ENCODE results near the gene SOX12.

The SOX12 gene

GRCh38 chr20:297098-297924, 28.0 kb upstream of the SOX12 start, which contains the start of gene ZCCHC3:
Gene ZCCHC3, plus strand, starts transcription at chr20:297570. Its CDS starts 17 bp downstream, at chr20:297587.
- peak within 1 kb of the TSS; percentile 100 for H3K4me3 Mint-ChIP-seq
- H3K36me3 Mint-ChIP-seq, result peaks cover 6% of the 10 kb centered on the region
- no peaks in the 10 kb centered on the region for H3K9me3 Mint-ChIP-seq (ENCODE audit: low read depth)
- H3K4me1 Mint-ChIP-seq (ENCODE audit: low read depth), result peaks cover 36% of the 10 kb centered on the region
- no peaks in the 10 kb centered on the region for H3K27me3 Mint-ChIP-seq
- H3K27ac Mint-ChIP-seq, result peak within 1 kb of the TSS; percentile 99

- Mint-ChIP-seq H3K27me3 (no peaks in the 10 kb centered on the region), H3K27ac (peak overlapping the region; percentile 99), H3K4me3 (peak overlapping the region; percentile 100), H3K9me3 (ENCODE audit: low read depth) (no peaks in the 10 kb centered on the region), H3K4me1 (ENCODE audit: low read depth) (peaks cover 37% of the 10 kb centered on the region), H3K36me3 (peaks cover 6% of the 10 kb centered on the region)
These were observed 27.2 kb upstream of the SOX12 start for GRCh38 chr20:297925-298775.

- Mint-ChIP-seq H3K9me3 (ENCODE audit: low read depth) (no peaks in the 10 kb centered on the region), H3K27ac (peak overlapping the region; percentile 99)
These were observed 26.5 kb upstream of the SOX12 start for GRCh38 chr20:298776-299391.

GRCh38 chr20:300345-300990, 24.9 kb upstream of the SOX12 start:
- Mint-ChIP-seq H3K27ac (peak overlapping the region; percentile 86), H3K36me3 (peaks cover 6% of the 10 kb centered on the region)

More at GRCh38 chr20:298776-299391, 26.5 kb upstream of the SOX12 start:
- Mint-ChIP-seq H3K36me3 (peaks cover 6% of the 10 kb centered on the region), H3K27me3 (no peaks in the 10 kb centered on the region), H3K4me1 (ENCODE audit: low read depth) (peaks cover 37% of the 10 kb centered on the region), H3K4me3 (peak overlapping the region; percentile 100)

GRCh38 chr20:301886-302848, 23.2 kb upstream of the SOX12 start:
- H3K4me3 Mint-ChIP-seq, result peak overlapping the region; percentile 14
- no peaks in the 10 kb centered on the region for H3K9me3 Mint-ChIP-seq (ENCODE audit: low read depth)
- H3K4me1 Mint-ChIP-seq (ENCODE audit: low read depth), result peaks cover 28% of the 10 kb centered on the region
- H3K27me3 Mint-ChIP-seq, result no peaks in the 10 kb centered on the region
- H3K27ac Mint-ChIP-seq, result peak overlapping the region; percentile 55
- H3K36me3 Mint-ChIP-seq, result peaks cover 6% of the 10 kb centered on the region

More at GRCh38 chr20:300345-300990, 24.9 kb upstream of the SOX12 start:
- Mint-ChIP-seq H3K4me1 (ENCODE audit: low read depth) (peaks cover 37% of the 10 kb centered on the region), H3K4me3 (peak overlapping the region; percentile 100), H3K27me3 (no peaks in the 10 kb centered on the region), H3K9me3 (ENCODE audit: low read depth) (no peaks in the 10 kb centered on the region)

DNA sequence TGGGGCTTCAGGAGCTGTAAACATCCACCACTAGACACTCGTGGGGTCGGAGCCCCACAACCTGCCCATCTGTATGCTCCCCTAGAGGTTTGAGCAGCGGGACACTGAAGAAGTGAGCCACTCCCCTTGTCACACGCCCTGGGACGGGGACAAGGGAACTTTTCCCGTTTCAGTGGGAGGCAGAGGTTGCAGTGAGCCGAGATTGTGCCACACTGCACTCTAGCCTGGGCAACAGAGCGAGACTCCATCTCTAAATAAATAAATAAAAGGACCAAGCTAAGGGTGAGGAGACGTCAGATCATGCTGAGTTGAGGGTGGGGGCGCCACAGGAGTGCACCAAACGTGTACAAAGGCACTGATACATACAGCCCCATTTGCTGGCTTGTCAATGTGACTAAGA, 19.6 kb upstream of the SOX12 start:
- Mint-ChIP-seq H3K27ac (no peak overlapping the region), H3K9me3 (ENCODE audit: low read depth) (no peaks in the 10 kb centered on the region), H3K4me1 (ENCODE audit: low read depth) (peaks cover 26% of the 10 kb centered on the region), H3K36me3 (no peaks in the 10 kb centered on the region), H3K27me3 (no peaks in the 10 kb centered on the region), H3K4me3 (no peak overlapping the region)

- Mint-ChIP-seq H3K9me3 (ENCODE audit: low read depth) (no peaks in the 10 kb centered on the region), H3K4me3 (no peak overlapping the region), H3K4me1 (ENCODE audit: low read depth) (peaks cover 15% of the 10 kb centered on the region), H3K36me3 (no peaks in the 10 kb centered on the region), H3K27me3 (no peaks in the 10 kb centered on the region), H3K27ac (no peak overlapping the region)
These were observed 16.8 kb upstream of the SOX12 start for GRCh38 chr20:308427-309038.

DNA sequence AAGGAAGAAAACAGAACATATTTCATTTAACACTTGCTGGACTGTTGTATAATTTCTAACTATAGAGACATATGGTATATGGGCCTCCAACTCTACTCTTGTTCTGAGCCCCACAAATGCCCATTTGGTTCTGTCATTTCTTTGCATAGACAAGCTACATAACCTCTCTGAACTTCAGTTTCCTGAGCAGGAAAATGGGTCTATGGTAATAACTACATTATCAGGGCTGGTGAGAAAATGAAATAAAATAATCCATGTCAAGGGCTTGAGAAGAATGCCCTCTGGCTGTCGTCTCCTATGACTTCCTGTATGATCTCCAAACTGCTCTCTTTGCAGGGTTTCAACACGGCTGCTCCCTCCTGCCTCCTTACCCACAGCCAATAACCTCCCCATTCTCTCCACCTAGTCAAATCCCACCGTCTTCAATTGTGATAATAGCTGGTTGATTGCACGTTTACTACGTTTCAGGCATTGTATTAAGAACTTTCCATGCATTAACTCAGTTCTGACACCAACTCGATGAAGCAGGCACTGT, 16.0 kb upstream of the SOX12 start:
- Mint-ChIP-seq H3K4me3 (peak overlapping the region; percentile 59), H3K9me3 (ENCODE audit: low read depth) (no peaks in the 10 kb centered on the region), H3K4me1 (ENCODE audit: low read depth) (peaks cover 15% of the 10 kb centered on the region), H3K27ac (no peak overlapping the region), H3K36me3 (no peaks in the 10 kb centered on the region), H3K27me3 (no peaks in the 10 kb centered on the region)

DNA sequence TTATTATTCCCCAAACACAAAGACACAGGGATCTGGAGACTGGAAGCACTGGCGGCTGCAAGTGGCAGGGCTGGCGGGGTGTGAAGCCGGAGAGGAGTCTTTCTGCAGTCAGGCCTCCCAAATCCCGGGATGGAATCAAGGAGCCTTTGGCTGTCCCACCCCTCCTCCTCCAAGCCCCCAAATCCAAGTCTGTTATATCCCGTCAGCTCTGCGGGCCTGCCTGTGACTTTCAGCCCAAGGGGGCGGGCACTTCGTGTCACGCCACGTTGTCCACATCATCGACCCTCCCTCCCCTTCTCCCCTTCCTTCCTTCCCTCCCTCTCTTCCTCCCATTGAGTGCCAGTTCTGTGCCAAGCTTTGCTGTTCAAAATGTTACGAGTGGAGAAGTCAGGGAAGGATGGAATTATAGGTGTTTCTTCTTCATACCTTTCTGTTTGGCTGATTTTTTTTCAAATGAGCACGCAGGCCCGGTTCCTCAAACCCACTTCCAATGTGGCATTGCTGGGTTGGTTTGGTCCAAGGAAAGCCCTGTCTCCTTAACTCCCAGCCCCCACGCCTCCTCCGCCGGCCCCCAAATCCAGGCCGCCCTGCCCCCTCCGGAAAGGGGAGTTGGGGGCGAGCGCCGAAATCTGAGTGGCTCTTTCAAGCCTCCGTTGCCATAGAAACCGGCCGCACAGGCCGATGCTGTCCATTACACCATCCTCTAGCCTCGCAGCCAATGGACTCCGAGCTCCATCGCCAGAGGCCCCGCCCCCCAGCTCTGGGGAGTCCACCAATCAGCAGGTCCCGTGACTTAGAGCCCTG, 15.3 kb upstream of the SOX12 start:
- Mint-ChIP-seq H3K4me3 (peak overlapping the region; percentile 86), H3K27ac (peak overlapping the region; percentile 64), H3K4me1 (ENCODE audit: low read depth) (peaks cover 15% of the 10 kb centered on the region), H3K36me3 (no peaks in the 10 kb centered on the region), H3K9me3 (ENCODE audit: low read depth) (no peaks in the 10 kb centered on the region), H3K27me3 (no peaks in the 10 kb centered on the region)

DNA sequence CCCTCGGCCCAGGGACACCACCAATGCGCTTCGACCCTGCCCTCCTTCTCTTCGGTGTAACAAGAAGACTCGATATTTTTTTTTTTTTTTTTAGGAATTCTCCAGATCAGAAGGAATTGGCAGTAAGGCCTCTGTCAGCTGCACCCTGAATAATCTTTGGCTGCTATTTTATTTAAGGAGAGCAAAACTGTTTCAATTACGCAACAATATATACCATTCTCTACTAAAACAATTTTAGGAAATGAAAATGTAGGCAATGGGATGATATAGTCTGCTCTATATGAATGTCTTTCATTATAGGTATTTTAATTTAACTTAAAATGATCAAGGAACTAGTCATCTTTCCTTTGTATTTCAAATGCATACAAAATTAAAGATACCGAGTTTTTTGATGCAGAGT, 14.7 kb upstream of the SOX12 start:
- Mint-ChIP-seq H3K4me3 (peak overlapping the region; percentile 86), H3K9me3 (ENCODE audit: low read depth) (no peaks in the 10 kb centered on the region), H3K4me1 (ENCODE audit: low read depth) (peaks cover 15% of the 10 kb centered on the region), H3K36me3 (no peaks in the 10 kb centered on the region), H3K27me3 (no peaks in the 10 kb centered on the region), H3K27ac (no peak overlapping the region)

DNA sequence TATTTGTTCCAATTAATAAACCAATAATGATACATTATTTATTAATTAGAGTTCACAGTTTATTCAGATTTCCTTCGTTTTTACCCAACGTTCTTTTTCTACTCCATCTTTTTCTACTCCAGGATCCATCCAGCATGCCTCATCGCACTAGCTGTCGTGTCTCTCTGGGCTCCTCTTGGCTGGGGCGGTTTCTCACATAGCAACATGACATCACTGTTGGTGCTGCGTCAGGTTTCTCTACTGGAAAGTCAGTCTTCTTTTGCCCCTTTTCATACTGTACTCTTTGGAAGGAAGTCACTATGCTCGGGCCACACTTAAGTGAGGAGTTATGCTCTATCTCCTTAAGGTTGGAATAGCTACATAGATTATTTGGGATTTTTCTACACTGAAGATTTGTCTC, 13.7 kb upstream of the SOX12 start:
- peaks cover 15% of the 10 kb centered on the region for H3K4me1 Mint-ChIP-seq (ENCODE audit: low read depth)
- H3K4me3 Mint-ChIP-seq, result no peak overlapping the region
- H3K27ac Mint-ChIP-seq, result no peak overlapping the region
- H3K27me3 Mint-ChIP-seq, result peaks cover 1% of the 10 kb centered on the region
- H3K36me3 Mint-ChIP-seq, result peaks cover 4% of the 10 kb centered on the region
- no peaks in the 10 kb centered on the region for H3K9me3 Mint-ChIP-seq (ENCODE audit: low read depth)

DNA sequence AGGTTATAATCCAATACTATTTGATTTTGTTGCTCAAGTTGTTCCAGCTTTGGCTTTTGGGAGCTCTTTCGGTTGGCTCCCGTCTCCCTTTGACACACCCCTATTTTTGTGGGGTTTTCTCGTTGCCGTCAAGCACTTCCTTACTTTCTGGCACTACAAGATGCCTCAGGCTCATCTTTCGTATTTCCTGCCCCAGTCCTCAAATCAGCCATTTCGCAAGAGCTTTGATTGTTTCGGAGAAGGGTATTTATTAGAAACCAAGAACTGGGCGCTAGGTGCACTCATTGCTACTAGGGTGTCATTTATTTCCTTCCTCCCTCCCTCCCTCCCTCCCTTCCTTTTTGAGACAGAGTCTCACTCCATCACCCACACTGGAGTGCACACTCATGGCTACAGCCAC, 13.3 kb upstream of the SOX12 start:
- Mint-ChIP-seq H3K36me3 (peaks cover 5% of the 10 kb centered on the region), H3K9me3 (ENCODE audit: low read depth) (no peaks in the 10 kb centered on the region), H3K27me3 (peaks cover 1% of the 10 kb centered on the region), H3K4me3 (no peak overlapping the region), H3K4me1 (ENCODE audit: low read depth) (peaks cover 15% of the 10 kb centered on the region), H3K27ac (no peak overlapping the region)

Data from activated naive CD8-positive, alpha-beta T cell (primary cell).